GM23338 (cell line): ENCODE results near the gene TMEM131L. TPM values are rescaled to one million over a fixed set of nuclear protein-coding genes. Genes with fewer than 3 reads are reported as not detected.

Experiments used
- ATAC-seq: fragments of 200-7000 bp; cut with Tn5 transposase; 3 replicates; pipeline ENCODE4 v1.9.1; 2020
- DNase-seq: peaks from one replicate; pipeline ENCODE4 v3.0.0-alpha.2; 2015; ENCODE audit warnings: low spot score
- H2AFZ ChIP-seq: fragments of 200-600 bp; sonication (generic); 2 replicates; pipeline ENCODE4 v1.8.0; 2016; ENCODE audit warnings: antibody characterized with exemption, mild to moderate bottlenecking, moderate library complexity
- H3F3A ChIP-seq: fragments of 200-600 bp; sonication (generic); replicated peaks from 2 replicates; pipeline ENCODE4 v1.8.0; 2017; ENCODE audit warnings: antibody characterized with exemption, mixed run types, low read depth
- H3K27ac ChIP-seq: fragments of 200-600 bp; sonication (generic); 2 replicates; pipeline ENCODE4 v1.6.1; 2016; ENCODE audit warnings: low read depth
- H3K27me3 ChIP-seq: fragments of 200-600 bp; sonication (generic); 2 replicates; pipeline ENCODE4 v1.8.0; 2016; ENCODE audit warnings: mild to moderate bottlenecking, mixed run types, moderate library complexity; ENCODE audit not compliant: insufficient read depth
- H3K36me3 ChIP-seq: fragments of 200-600 bp; sonication (generic); 2 replicates; pipeline ENCODE4 v1.8.0; 2016; ENCODE audit warnings: mild to moderate bottlenecking; ENCODE audit not compliant: insufficient read depth
- H3K4me1 ChIP-seq: fragments of 200-600 bp; sonication (generic); 2 replicates; pipeline ENCODE4 v1.8.0; 2016; ENCODE audit warnings: mild to moderate bottlenecking, moderate library complexity; ENCODE audit not compliant: insufficient read depth
- H3K4me2 ChIP-seq: fragments of 200-600 bp; sonication (generic); 2 replicates; pipeline ENCODE4 v1.7.1; 2017; ENCODE audit warnings: mixed run types
- H3K4me3 ChIP-seq: fragments of 200-600 bp; sonication (generic); 2 replicates; pipeline ENCODE4 v1.6.1; 2016; ENCODE audit warnings: mixed run types
- H3K79me2 ChIP-seq: fragments of 200-600 bp; sonication (generic); replicated peaks from 2 replicates; pipeline ENCODE4 v1.8.0; 2017; ENCODE audit warnings: mild to moderate bottlenecking; ENCODE audit not compliant: insufficient read depth
- H3K9me2 ChIP-seq: fragments of 200-600 bp; sonication (generic); 2 replicates; pipeline ENCODE4 v1.8.0; 2017; ENCODE audit not compliant: insufficient read depth
- H4K20me1 ChIP-seq: fragments of 200-600 bp; sonication (generic); replicated peaks from 2 replicates; pipeline ENCODE4 v1.8.0; 2017; ENCODE audit warnings: mild to moderate bottlenecking; ENCODE audit not compliant: insufficient read depth
- H3K27ac Mint-ChIP-seq: 2 replicates; pipeline ENCODE4 v1.8.0; 2020; ENCODE audit warnings: inconsistent platforms, mild to moderate bottlenecking, moderate library complexity, mixed read lengths
- H3K27me3 Mint-ChIP-seq: 3 replicates; pipeline ENCODE4 v1.8.0; 2022; ENCODE audit warnings: low read depth, mild to moderate bottlenecking, moderate library complexity, mixed read lengths, inconsistent platforms; ENCODE audit not compliant: insufficient read depth, poor library complexity
- H3K36me3 Mint-ChIP-seq: 3 replicates; pipeline ENCODE4 v1.8.0; 2021; ENCODE audit warnings: low read depth, mild to moderate bottlenecking, inconsistent platforms, moderate library complexity, mixed read lengths
- H3K4me1 Mint-ChIP-seq: 3 replicates; pipeline ENCODE4 v1.8.0; 2020; ENCODE audit warnings: mild to moderate bottlenecking, inconsistent platforms, mixed read lengths
- H3K4me3 Mint-ChIP-seq: 3 replicates; pipeline ENCODE4 v1.8.0; 2021; ENCODE audit warnings: moderate library complexity, mild to moderate bottlenecking, inconsistent platforms, mixed read lengths
- H3K9me3 Mint-ChIP-seq: 3 replicates; pipeline ENCODE4 v1.8.0; 2020; ENCODE audit warnings: moderate library complexity, mild to moderate bottlenecking, inconsistent platforms, mixed read lengths
- CREB1 ChIP-seq: fragments of 250-450 bp; sonication (Bioruptor Pico); IDR thresholded peaks from 2 replicates; pipeline ENCODE4 v1.5.0; 2020; ENCODE audit warnings: low read depth, mild to moderate bottlenecking, moderate library complexity
- EZH2 ChIP-seq: fragments of 200-600 bp; sonication (generic); IDR thresholded peaks from one replicate; pipeline ENCODE4 v1.8.0; 2017; ENCODE audit warnings: antibody characterized with exemption, mild to moderate bottlenecking, low read depth; ENCODE audit not compliant: unreplicated experiment
- EZH2phosphoT487 ChIP-seq: fragments of 200-600 bp; sonication (generic); IDR thresholded peaks from one replicate; pipeline ENCODE4 v1.8.1; 2018; ENCODE audit warnings: antibody characterized with exemption; ENCODE audit not compliant: unreplicated experiment
- JUNB ChIP-seq: IDR thresholded peaks from one replicate; pipeline ENCODE4 v1.6.1; 2016; ENCODE audit warnings: antibody characterized with exemption; ENCODE audit not compliant: unreplicated experiment
- NANOG ChIP-seq: IDR thresholded peaks from 2 replicates; pipeline ENCODE4 v1.6.1; 2016; ENCODE audit warnings: antibody characterized with exemption, borderline replicate concordance
- POLR2AphosphoS5 ChIP-seq: IDR thresholded peaks from 2 replicates; pipeline ENCODE4 v1.6.1; 2016; ENCODE audit warnings: antibody characterized with exemption, low read depth
- STAT1 ChIP-seq: IDR thresholded peaks from one replicate; pipeline ENCODE4 v1.6.1; 2016; ENCODE audit warnings: antibody characterized with exemption; ENCODE audit not compliant: unreplicated experiment
- ZNF114 ChIP-seq: fragments of 250-450 bp; sonication (Bioruptor Pico); IDR thresholded peaks from 2 replicates; pipeline ENCODE4 v1.5.0; 2020; ENCODE audit warnings: mild to moderate bottlenecking, moderate library complexity
- ZNF331 ChIP-seq: fragments of 250-450 bp; sonication (Bioruptor Pico); IDR thresholded peaks from 2 replicates; pipeline ENCODE4 v1.5.0; 2020; ENCODE audit warnings: low read depth, mild to moderate bottlenecking, moderate library complexity
- polyA plus RNA-seq: library from polyadenylated mRNA; unstranded; fragments of >200 nt; fragmentation: Nextera tagmentation; extraction: Ambion mirVana; gene quantifications from 2 replicates; pipeline ENCODE4 v1.2.1, GENCODE V29; 2016
- total RNA-seq: library from RNA; depleted of rRNA; stranded (reverse); fragments of >200 nt; shearing (Covaris generic); gene quantifications from 2 replicates; pipeline ENCODE4 v1.2.3, GENCODE V29; 2014
- TF ChIP-seq, protein P1 (sequence below), 2 experiments: fragments of 200-600 bp in 1 of 2; sonication (generic) in 1 of 2; conservative IDR thresholded peaks; 2 replicates each; pipeline versions ENCODE4 v1.5.1 to v1.6.1; 2016 to 2017; ENCODE audit warnings: antibody characterized with exemption in 2 of 2, low read depth in 2 of 2, mild to moderate bottlenecking in 2 of 2, moderate library complexity in 1 of 2
- TF ChIP-seq, protein P2 (sequence below): fragments of 250-450 bp; sonication (Bioruptor Pico); IDR thresholded peaks from 2 replicates; pipeline ENCODE4 v1.5.0; 2020; ENCODE audit warnings: mild to moderate bottlenecking, moderate library complexity
- TF ChIP-seq, protein P3 (sequence below): IDR thresholded peaks from one replicate; pipeline ENCODE4 v1.6.1; 2018; ENCODE audit warnings: antibody characterized with exemption; ENCODE audit not compliant: unreplicated experiment
- TF ChIP-seq, protein P4 (sequence below): IDR thresholded peaks from 2 replicates; pipeline ENCODE4 v1.6.1; 2016; ENCODE audit warnings: antibody characterized with exemption

The TMEM131L gene
- total and polyA plus RNA-seq, 2 experiments from 2014 or later = 11.1 to 32.2 TPM

DNA sequence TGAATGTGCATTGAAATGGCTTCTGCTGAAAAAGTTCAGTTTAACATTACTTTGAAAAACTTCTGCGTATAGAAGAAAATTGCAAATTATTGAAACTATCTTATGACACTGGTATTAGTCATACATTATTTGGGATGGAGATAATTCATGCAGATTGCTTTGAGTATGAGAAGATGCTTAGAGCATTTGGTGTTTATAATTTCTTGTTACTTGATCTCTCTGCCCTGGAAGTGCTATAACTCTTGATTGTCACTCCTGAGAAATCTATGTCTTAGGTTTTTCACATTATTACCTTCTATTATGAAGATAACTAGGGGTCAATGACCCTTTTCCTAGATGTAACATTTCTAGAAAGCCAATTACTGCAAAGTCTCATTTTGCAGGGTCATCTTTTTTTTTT, 36.4 kb downstream of the TMEM131L start:
- Histone ChIP-seq H3K4me1 (peaks cover 21% of the 10 kb centered on the region), H3F3A (no peaks in the 10 kb centered on the region; the same call in 1 of the 2 replicates), H3K4me2 (no peak overlapping the region), H3K27ac (no peak overlapping the region), H3K4me3 (no peak overlapping the region), H4K20me1 (peaks cover 5% of the 10 kb centered on the region; the same call in 1 of the 2 replicates), H3K36me3 (no peaks in the 10 kb centered on the region), H3K27me3 (no peaks in the 10 kb centered on the region), H3K79me2 (peaks cover 73% of the 10 kb centered on the region), H2AFZ (no peak overlapping the region), H3K9me2 (no peaks in the 10 kb centered on the region)
- Mint-ChIP-seq H3K4me3 (no peak overlapping the region), H3K4me1 (peaks cover 26% of the 10 kb centered on the region), H3K27me3 (peaks cover 4% of the 10 kb centered on the region), H3K27ac (no peak overlapping the region), H3K36me3 (peaks cover 3% of the 10 kb centered on the region; the same call in 1 of the 3 replicates), H3K9me3 (no peaks in the 10 kb centered on the region)
- TF ChIP-seq, protein P1, sequence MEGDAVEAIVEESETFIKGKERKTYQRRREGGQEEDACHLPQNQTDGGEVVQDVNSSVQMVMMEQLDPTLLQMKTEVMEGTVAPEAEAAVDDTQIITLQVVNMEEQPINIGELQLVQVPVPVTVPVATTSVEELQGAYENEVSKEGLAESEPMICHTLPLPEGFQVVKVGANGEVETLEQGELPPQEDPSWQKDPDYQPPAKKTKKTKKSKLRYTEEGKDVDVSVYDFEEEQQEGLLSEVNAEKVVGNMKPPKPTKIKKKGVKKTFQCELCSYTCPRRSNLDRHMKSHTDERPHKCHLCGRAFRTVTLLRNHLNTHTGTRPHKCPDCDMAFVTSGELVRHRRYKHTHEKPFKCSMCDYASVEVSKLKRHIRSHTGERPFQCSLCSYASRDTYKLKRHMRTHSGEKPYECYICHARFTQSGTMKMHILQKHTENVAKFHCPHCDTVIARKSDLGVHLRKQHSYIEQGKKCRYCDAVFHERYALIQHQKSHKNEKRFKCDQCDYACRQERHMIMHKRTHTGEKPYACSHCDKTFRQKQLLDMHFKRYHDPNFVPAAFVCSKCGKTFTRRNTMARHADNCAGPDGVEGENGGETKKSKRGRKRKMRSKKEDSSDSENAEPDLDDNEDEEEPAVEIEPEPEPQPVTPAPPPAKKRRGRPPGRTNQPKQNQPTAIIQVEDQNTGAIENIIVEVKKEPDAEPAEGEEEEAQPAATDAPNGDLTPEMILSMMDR (conservative IDR thresholded peaks at IDR 0.05; ENCODE audit: low read depth in 2 of 2) = no peak
- TF ChIP-seq ZNF331 (CRISPR knock-in tag) (no peak), STAT1 (no peak), POLR2AphosphoS5 (no peak), EZH2phosphoT487 (no peak), EZH2 (no peak), JUNB (no peak), CREB1 (CRISPR knock-in tag) (no peak), ZNF114 (CRISPR knock-in tag) (no peak), NANOG (no peak)
- TF ChIP-seq, protein P2, sequence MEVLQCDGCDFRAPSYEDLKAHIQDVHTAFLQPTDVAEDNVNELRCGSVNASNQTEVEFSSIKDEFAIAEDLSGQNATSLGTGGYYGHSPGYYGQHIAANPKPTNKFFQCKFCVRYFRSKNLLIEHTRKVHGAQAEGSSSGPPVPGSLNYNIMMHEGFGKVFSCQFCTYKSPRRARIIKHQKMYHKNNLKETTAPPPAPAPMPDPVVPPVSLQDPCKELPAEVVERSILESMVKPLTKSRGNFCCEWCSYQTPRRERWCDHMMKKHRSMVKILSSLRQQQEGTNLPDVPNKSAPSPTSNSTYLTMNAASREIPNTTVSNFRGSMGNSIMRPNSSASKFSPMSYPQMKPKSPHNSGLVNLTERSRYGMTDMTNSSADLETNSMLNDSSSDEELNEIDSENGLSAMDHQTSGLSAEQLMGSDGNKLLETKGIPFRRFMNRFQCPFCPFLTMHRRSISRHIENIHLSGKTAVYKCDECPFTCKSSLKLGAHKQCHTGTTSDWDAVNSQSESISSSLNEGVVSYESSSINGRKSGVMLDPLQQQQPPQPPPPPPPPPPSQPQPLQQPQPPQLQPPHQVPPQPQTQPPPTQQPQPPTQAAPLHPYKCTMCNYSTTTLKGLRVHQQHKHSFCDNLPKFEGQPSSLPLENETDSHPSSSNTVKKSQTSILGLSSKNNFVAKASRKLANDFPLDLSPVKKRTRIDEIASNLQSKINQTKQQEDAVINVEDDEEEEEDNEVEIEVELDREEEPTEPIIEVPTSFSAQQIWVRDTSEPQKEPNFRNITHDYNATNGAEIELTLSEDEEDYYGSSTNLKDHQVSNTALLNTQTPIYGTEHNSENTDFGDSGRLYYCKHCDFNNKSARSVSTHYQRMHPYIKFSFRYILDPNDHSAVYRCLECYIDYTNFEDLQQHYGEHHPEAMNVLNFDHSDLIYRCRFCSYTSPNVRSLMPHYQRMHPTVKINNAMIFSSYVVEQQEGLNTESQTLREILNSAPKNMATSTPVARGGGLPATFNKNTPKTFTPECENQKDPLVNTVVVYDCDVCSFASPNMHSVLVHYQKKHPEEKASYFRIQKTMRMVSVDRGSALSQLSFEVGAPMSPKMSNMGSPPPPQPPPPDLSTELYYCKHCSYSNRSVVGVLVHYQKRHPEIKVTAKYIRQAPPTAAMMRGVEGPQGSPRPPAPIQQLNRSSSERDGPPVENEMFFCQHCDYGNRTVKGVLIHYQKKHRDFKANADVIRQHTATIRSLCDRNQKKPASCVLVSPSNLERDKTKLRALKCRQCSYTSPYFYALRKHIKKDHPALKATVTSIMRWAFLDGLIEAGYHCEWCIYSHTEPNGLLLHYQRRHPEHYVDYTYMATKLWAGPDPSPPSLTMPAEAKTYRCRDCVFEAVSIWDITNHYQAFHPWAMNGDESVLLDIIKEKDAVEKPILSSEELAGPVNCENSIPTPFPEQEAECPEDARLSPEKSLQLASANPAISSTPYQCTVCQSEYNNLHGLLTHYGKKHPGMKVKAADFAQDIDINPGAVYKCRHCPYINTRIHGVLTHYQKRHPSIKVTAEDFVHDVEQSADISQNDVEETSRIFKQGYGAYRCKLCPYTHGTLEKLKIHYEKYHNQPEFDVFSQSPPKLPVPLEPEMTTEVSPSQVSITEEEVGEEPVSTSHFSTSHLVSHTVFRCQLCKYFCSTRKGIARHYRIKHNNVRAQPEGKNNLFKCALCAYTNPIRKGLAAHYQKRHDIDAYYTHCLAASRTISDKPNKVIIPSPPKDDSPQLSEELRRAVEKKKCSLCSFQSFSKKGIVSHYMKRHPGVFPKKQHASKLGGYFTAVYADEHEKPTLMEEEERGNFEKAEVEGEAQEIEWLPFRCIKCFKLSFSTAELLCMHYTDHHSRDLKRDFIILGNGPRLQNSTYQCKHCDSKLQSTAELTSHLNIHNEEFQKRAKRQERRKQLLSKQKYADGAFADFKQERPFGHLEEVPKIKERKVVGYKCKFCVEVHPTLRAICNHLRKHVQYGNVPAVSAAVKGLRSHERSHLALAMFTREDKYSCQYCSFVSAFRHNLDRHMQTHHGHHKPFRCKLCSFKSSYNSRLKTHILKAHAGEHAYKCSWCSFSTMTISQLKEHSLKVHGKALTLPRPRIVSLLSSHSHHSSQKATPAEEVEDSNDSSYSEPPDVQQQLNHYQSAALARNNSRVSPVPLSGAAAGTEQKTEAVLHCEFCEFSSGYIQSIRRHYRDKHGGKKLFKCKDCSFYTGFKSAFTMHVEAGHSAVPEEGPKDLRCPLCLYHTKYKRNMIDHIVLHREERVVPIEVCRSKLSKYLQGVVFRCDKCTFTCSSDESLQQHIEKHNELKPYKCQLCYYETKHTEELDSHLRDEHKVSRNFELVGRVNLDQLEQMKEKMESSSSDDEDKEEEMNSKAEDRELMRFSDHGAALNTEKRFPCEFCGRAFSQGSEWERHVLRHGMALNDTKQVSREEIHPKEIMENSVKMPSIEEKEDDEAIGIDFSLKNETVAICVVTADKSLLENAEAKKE (CRISPR knock-in tag) = no peak
- TF ChIP-seq, protein P3, sequence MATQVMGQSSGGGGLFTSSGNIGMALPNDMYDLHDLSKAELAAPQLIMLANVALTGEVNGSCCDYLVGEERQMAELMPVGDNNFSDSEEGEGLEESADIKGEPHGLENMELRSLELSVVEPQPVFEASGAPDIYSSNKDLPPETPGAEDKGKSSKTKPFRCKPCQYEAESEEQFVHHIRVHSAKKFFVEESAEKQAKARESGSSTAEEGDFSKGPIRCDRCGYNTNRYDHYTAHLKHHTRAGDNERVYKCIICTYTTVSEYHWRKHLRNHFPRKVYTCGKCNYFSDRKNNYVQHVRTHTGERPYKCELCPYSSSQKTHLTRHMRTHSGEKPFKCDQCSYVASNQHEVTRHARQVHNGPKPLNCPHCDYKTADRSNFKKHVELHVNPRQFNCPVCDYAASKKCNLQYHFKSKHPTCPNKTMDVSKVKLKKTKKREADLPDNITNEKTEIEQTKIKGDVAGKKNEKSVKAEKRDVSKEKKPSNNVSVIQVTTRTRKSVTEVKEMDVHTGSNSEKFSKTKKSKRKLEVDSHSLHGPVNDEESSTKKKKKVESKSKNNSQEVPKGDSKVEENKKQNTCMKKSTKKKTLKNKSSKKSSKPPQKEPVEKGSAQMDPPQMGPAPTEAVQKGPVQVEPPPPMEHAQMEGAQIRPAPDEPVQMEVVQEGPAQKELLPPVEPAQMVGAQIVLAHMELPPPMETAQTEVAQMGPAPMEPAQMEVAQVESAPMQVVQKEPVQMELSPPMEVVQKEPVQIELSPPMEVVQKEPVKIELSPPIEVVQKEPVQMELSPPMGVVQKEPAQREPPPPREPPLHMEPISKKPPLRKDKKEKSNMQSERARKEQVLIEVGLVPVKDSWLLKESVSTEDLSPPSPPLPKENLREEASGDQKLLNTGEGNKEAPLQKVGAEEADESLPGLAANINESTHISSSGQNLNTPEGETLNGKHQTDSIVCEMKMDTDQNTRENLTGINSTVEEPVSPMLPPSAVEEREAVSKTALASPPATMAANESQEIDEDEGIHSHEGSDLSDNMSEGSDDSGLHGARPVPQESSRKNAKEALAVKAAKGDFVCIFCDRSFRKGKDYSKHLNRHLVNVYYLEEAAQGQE = no peak
- TF ChIP-seq, protein P4, sequence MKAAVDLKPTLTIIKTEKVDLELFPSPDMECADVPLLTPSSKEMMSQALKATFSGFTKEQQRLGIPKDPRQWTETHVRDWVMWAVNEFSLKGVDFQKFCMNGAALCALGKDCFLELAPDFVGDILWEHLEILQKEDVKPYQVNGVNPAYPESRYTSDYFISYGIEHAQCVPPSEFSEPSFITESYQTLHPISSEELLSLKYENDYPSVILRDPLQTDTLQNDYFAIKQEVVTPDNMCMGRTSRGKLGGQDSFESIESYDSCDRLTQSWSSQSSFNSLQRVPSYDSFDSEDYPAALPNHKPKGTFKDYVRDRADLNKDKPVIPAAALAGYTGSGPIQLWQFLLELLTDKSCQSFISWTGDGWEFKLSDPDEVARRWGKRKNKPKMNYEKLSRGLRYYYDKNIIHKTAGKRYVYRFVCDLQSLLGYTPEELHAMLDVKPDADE = no peak
- ATAC-seq (no peak), DNase-seq (no peak)
